RCC 7860 (cell line): ENCODE measurements around the gene ABHD17A.
"Not testable (repeated sequence)": the region's sequence is repeated elsewhere in the genome, so short reads cannot be mapped to it uniquely, and the experiment has no call there.

Experiments used
- DNase-seq: peaks from one replicate; pipeline ENCODE4 v3.0.0-alpha.2; 2015; ENCODE audit warnings: low spot score
- FAIRE-seq: peaks from 2 replicates; lab custom pipeline; 2012; peaks lifted over from hg19 to GRCh38; lab: Jason Lieb, UNC

Gene ABHD17A

DNA sequence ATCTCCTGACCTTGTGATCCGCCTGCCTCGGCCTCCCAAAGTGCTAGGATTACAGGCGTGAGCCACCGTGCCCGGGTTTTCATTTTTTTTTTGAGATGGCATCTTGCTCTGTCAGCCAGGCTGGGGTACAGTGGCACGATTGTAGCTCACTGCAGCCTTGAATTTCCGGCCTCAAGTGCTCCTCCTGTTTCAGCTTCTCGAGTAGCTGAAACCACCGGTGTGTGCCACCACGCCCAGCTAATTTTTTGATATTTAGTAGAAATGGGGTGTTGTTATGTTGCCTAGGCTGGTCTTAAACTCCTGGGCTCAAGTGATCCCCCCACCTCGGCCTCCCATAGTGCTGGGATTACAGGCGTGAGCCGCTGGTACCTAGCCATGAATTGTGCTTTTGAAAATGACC lies 25.8 kb upstream of the ABHD17A start:
- FAIRE-seq, result no peak

DNA sequence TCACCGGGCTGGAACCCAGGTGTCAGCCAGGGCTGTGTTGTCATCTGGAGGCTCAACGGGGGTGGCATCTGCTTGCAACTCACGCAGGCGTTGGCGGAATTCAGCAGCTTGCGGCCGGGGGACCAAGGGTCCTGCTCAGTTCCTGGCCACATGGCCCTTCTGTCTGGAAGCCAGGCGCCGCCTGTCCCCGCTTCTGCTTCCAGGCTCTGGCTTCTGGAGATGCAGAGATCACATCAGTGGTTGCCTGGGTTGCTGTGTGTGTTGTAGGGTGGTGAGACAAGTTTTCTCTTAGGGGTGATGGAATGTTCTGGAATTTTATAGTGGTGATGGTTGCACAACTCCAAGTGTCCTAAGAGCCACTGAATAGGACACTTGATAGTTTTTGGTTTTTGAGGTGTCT lies 24.9 kb upstream of the ABHD17A start:
- FAIRE-seq (no peak), DNase-seq (no peak)

More for the DNA sequence above, 25.8 kb upstream of the ABHD17A start:
- no peak for DNase-seq

DNA sequence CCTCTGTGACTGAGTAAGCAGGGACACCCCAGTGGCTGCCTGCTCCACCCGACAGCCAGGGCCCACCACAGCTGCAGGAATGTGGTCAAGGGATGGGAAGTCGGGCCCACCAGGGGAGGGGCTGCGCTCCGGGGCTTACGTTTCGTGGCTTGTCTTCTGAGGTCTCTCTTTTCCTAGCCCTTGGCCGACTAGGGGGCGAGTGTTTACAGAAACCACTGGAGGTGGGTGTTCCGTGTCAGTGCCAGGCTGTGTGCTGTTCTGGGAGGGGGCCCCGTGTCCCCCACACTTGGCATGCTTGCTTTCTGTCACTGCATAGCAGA lies 24.4 kb upstream of the ABHD17A start:
- DNase-seq (no peak), FAIRE-seq (no peak)

DNA sequence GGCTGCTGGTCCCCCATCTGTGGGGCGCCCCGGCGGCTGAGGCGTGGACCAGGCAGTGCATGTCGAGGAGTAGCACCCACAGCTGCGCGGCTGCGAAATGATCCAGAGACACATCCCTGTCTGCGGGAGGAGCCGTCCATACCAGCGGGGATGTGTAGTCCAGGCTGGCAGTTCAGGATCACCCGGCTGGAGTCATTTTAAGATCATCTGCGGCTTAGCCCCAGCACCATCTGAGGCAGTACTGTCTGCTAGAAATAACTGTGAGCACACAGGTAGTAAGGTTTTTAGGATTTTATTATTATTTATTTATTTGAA lies 23.0 kb upstream of the ABHD17A start:
- DNase-seq (no peak), FAIRE-seq (no peak)

DNA sequence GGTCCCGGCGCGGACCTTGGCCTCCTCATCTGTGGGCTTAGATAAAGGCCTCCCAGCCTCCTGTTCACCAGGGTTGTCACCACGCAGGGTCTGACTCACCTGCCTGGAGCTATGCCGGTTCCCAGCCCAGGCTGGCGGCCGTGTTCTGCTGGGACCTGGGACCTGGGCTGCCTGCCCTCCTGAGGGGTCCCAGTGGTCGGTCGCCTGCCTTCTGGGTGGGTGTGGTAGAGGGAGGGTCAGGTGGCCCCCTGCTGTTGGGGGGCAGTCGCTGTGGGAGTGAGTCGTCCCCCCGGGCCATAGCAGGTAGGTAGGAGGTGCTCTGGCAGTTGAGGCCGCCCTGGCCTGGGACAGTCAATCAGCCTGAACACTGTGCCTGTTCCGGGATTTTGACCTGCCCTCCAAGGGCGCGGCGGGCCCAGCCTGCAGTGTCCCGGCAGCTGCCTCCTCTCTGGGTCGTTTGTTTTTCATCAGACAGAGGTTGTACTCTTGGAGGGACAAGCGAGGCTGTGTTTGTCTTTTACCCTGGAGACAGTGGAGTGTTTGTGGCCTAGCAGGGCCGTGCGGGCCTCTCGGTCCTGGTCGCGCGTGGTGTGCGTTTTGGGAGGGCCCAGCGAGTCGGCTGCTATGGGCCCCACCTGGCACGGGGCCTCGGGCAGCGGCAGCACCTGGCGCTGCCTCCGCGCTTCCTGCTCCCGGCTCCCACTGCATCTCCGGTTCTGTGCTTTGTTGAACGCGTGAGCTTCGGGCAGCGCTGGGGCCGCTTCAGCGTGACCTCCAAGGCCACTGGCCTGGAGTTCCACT lies 22.5 kb upstream of the ABHD17A start:
- DNase-seq (no peak), FAIRE-seq (no peak)

DNA sequence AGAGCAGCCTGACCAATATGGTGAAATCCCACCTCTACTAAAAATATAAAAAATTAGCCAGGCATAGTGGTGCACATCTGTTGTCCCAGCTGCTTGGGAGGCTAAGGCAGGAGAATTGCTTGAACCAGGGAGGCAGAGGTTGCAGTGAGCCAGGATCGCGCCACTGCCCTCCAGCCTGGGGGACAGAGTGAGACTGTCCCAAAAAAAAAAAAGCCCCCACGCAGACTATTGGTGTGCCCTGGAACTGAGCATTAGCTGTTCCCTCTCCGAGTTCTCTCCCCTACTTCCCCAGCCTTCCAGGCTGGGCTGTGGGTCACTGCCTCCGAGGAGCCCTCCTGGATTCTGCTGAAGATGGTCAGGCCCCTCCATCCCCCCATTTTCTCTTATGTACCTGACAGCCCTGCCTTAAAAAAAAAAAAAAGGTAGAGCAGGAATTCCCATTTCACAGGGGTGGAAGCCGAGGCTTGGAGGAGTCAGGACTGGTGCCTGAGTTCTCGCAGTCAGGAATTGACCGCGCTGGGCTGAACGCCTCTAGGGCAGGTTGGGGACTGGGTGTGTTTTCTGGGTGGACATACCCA lies 21.8 kb upstream of the ABHD17A start:
- FAIRE-seq, result no peak
- no peak for DNase-seq

DNA sequence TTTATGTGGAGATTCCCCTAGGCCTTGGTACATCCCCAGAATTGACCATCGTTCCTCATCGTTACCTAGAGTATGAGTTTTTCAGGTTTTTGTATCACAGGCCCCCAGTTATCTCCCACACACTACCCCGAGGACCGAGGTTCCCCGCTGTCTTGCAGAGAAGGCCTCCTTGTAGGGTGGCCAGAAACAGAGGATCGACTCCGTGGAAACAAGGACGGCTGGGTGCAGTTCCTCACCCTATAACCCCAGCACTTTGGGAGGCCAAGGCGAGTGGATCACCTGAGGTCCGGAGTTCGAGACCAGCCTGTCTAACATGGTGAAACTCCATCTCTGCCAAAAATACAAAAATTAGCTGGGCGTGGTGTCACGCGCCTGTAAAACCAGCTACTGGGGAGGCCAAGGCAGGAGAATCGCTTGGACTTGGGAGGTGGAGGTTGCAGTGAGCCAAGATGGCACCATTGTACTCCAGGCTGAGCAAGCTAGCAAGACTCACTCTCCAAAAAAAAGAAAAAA lies 20.6 kb upstream of the ABHD17A start:
- FAIRE-seq (no peak), DNase-seq (no peak)

DNA sequence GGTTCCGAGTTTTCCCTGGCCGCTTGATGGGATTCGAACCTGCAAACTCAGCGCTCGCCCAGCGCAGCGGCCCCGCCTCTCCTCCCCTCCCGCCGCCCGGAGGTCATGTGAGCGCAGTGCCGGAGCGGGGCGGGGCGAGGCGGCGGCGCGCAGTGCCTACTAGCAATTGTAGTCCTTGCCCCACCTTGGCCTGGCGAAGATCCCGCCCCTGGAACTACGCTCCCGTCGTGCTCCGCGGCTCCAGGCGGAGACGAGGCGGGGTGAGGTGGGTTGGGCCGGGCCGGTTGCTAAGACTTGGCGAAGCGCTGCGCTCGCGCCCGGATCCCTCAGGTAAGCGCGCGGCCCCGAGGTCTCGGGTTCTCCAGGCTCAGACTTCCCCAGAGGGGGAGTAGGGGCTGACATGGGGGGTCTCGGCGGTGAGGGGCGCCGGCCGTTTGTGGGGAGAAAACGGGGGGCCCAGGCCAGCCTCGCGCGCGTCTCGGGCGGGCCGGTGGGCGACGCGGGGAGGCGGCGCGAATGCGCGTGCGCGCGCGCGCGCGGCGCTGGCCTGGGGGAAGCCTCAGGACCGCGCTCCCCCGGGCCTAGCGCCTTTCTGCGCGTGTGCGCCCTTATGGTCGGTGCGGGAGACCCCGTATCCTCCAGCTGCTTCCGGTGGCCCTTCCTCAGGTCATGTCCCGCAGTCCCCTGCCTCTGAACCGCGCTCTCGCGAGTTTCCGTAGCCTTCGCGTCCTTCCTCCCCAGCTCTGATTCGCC lies 20.0 kb upstream of the ABHD17A start, which contains the start of the genes ADAT3 and SCAMP4:
Gene ADAT3 (plus strand): TSS at position 290 of the 753 bp plus-strand sequence. CDS start 6,649 bp downstream, outside the sequence.
Gene SCAMP4 (plus strand): TSS at position 290 of the 753 bp plus-strand sequence. CDS start 9,621 bp downstream, outside the sequence.
- DNase-seq (peak; percentile 97), FAIRE-seq (peak; percentile 68)

DNA sequence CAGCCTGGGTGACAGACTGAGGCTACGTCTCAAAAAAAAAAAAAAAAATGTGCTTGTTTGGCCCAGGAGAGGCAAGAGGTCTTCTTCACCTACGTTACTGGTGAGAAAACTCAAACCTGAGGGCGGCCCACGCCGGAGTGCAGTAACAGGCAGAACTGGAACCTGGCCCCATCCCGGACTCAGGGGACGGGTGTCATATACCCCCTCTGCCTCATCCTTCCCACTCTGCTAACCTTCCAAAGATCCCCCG lies 19.5 kb upstream of the ABHD17A start:
- no peak for FAIRE-seq

DNA sequence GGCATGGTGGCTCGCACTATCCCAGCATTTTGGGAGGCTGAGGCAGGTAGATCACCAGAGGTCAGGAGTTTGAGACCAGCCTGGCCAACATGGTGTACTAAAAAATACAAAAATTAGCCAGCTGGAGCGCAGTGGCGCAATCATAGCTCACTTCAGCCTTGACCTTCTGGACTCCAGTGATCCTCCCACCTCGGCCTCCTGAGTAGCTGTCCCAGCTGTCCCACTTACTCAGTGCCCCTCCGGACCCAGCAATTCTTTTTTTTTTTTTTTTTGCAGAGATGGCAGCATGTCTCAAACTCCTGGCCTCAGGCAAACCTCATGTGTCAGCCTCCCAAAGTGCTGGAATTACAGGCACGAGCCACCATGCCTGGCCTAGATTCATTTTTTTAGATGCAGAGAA lies 17.6 kb upstream of the ABHD17A start:
- DNase-seq (no peak), FAIRE-seq (no peak)

More for the DNA sequence above, 19.5 kb upstream of the ABHD17A start:
- no peak for DNase-seq

DNA sequence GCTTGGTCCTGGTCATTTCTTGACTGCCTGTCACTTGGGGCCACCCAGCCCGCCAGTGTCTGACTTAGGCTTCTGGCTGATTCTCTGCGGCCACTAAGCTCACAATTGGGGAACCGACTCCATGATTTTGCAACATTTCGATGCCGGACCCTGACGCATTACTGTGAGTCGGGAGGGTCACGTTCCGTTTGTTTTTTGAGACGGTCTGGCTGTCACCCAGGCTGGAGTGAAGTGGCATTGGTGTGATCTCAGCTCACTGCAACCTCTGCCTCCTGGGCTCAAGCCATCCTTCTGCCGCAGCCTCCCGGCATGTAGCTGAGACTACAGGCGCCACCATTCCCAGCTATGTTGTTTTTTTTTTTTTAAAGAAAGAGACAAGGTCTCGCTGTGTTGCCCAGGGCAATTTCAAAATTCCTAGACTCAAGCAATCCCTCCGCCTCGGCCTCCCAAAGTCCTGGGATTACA lies 16.7 kb upstream of the ABHD17A start:
- FAIRE-seq (no peak), DNase-seq (no peak)

DNA sequence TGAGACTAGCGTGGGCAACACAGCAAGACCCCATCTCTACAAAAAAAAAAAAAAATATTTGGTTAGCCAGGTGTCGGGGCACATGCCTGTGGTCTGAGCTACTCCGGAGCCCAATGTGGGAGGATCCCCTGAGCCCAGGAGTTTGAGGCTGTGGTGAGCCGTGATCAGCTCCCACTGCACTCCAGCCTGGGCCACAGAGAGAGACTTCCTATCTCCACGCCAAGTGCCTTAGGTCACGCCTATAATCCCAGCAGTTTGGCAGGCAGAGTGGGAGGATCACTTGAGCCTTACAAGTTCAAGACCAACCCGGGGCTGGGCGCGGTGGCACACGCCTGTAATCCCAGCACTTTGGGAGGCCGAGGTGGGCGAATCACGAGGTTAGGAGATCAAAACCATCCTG lies 11.2 kb upstream of the ABHD17A start:
- FAIRE-seq (no peak), DNase-seq (no peak)

DNA sequence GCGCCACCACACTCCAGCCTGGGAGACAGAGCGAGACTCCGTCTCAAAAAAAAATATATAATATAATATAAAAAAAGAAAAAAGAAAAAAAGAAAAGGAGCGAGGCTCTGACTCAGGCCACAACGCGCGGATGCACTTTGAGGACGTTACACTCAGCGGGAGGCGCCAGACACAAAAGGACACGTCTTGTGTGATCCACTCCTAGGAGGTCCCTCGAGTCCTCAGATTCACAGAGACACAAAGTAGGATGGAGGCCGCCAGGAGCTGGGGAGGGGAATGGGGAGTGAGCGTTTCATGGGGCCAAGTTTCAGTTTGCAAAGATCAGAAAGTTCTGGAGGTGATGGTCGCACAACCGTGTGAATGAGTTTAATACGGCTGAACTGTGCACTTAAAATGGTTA lies 8.5 kb upstream of the ABHD17A start:
- DNase-seq (no peak), FAIRE-seq (no peak)

DNA sequence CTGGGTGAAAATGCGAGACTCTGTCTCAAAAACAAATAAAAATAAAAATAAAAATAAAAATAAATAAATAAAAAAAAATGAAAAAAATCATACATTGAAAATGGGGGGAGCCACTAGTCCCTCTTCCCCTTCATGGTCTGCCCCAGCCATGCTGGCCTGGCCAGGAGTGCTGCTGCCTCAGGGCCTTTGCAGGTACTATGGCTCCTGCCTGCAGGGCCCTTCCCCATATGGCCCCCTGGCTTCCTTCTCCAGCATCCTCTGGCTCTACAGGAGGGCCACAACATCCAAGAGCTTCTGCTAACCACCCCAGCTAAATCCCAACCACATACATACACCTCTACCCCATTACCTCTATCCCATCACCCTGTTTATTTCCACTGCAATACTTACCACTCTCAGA lies 4.6 kb upstream of the ABHD17A start:
- no peak for FAIRE-seq

DNA sequence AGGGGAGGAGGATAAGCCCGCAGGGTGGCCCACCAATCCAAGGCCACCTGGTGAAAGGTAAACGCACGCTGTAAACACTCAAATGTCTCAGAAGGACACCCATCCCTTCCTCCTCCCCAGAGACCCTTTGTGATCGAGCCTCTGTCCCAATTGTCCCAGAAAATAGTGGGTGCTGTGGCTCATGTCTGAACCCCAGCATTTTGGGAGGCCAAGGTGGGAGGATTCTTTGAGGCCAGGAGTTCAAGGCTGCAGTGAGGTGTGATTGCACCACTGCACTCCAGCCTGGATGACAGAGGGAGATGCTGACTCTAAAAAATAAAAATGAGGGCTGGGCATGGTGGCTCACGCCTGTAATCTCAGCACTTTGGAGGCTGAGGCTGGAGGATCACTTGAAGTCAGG lies 3.1 kb upstream of the ABHD17A start:
- DNase-seq, result no peak
- no peak for FAIRE-seq

More for the DNA sequence above, 4.6 kb upstream of the ABHD17A start:
- DNase-seq, result no peak

DNA sequence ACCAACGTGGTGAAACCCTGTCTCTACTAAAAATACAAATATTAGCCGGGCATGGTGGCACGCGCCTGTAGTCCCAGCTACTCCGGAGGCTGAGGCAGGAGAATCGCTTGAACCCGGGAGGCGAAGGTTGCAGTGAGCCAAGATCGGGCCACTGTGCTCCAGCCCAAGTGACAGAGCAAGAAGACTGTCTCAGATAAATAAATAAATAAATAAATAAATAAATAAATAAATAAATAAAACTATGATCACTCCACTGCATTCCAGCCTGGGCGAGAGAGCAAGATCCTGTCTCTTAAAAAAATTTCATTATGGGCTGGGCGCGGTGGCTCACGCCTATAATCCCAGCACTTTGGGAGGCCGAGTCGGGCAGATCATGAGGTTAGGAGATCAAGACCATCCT lies 1.1 kb upstream of the ABHD17A start:
- FAIRE-seq, DNase-seq: not testable (repeated sequence)

DNA sequence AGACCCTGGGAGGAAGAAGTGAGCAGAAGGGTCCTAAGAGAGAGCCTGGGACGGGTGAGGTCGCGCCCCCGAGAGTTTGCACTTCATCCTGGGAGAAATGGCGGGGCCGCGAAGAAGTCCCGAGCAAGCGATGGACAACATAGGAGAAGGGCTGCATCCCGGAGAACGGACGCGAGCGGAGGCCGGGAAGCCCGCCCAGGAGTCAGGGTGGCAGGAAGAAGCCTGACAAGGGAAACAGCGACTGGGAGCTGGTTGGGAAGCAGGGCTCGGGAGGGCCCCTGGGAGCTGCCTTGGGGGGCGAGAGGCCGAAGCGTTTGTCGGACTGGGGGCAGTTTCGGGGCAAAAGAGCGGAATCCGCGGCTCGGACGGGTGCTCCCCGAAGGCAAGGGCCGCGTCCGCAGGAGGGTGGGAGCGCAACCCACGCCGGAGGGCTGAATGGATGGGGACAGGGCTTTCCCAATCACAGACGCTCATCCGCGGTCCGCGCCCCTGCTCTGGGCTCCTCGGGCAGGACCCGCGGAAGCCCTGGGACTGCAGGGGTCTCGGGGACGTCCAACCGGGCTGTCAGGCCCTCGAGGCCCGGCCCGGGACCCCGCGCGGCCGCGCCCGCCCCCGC lies 469 bp downstream of the ABHD17A start:
- FAIRE-seq (no peak), DNase-seq (peak; percentile 39)

DNA sequence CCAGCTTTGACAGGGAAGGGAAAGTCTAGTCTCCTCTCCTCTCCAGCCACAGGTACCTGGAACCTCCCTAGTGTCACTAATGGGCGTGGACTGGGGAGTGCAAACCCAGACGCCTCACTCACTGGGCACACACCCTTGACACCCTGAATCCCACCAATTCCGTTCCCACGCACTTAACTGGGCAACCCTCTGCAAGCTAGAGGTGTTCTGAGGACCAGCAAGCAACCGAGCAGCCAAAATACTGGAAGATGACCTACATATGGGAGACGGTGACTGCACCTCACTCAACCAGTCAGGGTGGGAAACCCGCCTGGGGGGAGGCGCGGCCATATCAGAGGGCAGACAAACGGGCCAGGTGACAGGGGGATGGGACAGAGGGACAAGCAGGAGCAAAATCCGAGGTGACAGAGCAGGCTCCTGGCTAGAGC lies 991 bp downstream of the ABHD17A start:
- no peak for DNase-seq
- no peak for FAIRE-seq

DNA sequence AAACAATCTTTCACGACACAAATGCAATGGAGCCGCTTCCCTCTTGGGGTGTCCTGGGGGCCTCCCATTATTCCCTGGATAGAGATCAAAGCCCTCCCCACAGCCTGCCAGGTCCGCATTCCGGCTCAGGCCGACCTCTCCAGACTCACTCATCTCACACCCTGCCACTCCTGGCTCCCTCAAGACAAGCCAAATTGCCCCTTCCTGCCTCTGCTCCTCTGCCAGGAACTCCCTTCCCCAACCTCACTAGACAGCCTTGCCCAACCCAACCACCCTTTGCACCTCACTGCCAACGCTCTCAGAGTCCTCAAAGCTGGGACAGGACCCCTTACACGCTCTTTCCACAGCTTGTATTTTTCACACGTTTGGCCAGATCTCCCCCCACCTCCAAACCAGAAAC lies 1.5 kb downstream of the ABHD17A start:
- no peak for FAIRE-seq
- no peak for DNase-seq

DNA sequence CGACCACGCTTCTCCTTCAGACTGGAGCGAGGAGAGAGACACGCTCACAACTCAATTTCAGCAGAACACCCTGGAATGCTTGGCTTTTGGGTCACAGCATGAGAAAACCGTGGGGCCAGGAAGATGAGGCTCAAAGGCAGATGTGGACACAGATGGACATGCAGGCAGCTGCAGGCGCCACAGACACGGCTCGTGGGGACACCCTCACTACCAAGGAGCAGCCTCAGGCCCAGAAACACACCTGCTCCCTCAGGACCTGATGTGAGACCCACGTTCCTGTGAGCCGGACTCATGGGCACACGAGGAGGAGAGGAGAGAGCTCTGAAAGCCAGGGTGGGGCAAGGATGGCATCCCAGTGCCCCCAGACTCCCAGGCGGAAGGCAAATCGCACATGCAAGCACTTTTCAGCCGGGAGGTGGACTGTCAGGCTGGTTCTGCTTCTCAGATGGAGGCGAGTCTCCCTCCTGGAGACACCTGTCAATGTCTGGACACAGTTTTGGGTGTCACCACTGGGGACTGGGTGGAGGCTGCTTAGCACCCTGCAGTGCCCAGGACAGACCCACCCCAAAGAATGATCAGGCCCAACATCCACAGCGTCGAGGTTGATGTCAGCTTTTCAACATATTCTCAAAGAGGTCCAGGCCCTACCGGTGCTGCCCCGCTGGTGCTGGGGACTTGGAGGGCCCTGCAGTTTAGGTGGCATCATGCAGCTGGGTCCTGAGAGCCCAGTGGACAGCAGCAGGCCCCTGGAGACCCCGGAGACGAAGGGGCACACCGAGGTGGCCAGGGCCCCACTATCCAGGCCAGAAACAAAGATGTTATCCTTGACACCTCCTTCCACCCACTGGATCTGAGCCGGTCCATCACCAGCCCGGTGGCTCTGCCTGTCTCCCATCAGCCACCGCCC lies 2.3 kb downstream of the ABHD17A start:
- DNase-seq, result no peak
- no peak for FAIRE-seq
